ENCODE measurements around the gene B3GAT3.
A peak's percentile ranks its signal among the peaks of the same experiment; 100 is the strongest.

The B3GAT3 gene

GRCh38 chr11:62621567-62622470, at the start of gene B3GAT3:
TSS of gene B3GAT3 (minus strand) at chr11:62621986. CDS start at chr11:62621947, 39 bp downstream.
- CTCF ChIA-PET, result interaction anchor here (1.5 kb wide), 1 partner anchor 10 kb away, joined by 5 read pairs; no protein-coding TSS in a partner anchor
- POLR2A ChIA-PET (ENCODE audit: low non-redundant PET), result interaction anchor here (0.6 to 3.1 kb wide), 8 partner anchors 9 to 107 kb away, joined by 3 to 13 read pairs (median 8); partner anchors contain the start of genes C11orf98, CSKMT, MTA2 and ROM1
- TF ChIP-seq, protein P1, sequence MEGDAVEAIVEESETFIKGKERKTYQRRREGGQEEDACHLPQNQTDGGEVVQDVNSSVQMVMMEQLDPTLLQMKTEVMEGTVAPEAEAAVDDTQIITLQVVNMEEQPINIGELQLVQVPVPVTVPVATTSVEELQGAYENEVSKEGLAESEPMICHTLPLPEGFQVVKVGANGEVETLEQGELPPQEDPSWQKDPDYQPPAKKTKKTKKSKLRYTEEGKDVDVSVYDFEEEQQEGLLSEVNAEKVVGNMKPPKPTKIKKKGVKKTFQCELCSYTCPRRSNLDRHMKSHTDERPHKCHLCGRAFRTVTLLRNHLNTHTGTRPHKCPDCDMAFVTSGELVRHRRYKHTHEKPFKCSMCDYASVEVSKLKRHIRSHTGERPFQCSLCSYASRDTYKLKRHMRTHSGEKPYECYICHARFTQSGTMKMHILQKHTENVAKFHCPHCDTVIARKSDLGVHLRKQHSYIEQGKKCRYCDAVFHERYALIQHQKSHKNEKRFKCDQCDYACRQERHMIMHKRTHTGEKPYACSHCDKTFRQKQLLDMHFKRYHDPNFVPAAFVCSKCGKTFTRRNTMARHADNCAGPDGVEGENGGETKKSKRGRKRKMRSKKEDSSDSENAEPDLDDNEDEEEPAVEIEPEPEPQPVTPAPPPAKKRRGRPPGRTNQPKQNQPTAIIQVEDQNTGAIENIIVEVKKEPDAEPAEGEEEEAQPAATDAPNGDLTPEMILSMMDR (conservative IDR thresholded peaks at IDR 0.05; ENCODE audit: low read depth), result no peak
- H3K27ac ChIP-seq, result peak within 1 kb of the TSS; percentile 98
- DNase-seq (ENCODE audit: low spot score), result peak; percentile 99

GRCh38 chr11:62671236-62671607, 49.4 kb upstream of the B3GAT3 start:
- peak overlapping the region; percentile 94 for H3K27ac ChIP-seq
- TF ChIP-seq, protein P1 (conservative IDR thresholded peaks at IDR 0.05; ENCODE audit: low read depth), result no peak
- POLR2A ChIA-PET (ENCODE audit: low non-redundant PET), result interaction anchor here (0.9 to 1.5 kb wide), 2 partner anchors 49 to 97 kb away, joined by 4 to 7 read pairs; partner anchors contain the start of genes B3GAT3 and EEF1G
- no peak for DNase-seq (ENCODE audit: low spot score)
- CTCF ChIA-PET, result interaction anchor here (0.6 kb wide), 1 partner anchor 529 kb away, joined by 4 read pairs; no protein-coding TSS in a partner anchor

- no peak for DNase-seq (ENCODE audit: low spot score)
- peak overlapping the region; percentile 94 for H3K27ac ChIP-seq
- TF ChIP-seq, protein P1 (conservative IDR thresholded peaks at IDR 0.05; ENCODE audit: low read depth), result no peak
- POLR2A ChIA-PET (ENCODE audit: low non-redundant PET), result interaction anchor here (0.7 to 0.8 kb wide), 2 partner anchors 15 to 96 kb away, joined by 3 to 4 read pairs; partner anchors contain the start of gene EEF1G
- CTCF ChIA-PET, result interaction anchor here (0.6 kb wide), 2 partner anchors 24 to 75 kb away, joined by 4 to 6 read pairs; no protein-coding TSS in a partner anchor
Measured at GRCh38 chr11:62669420-62670161, 47.8 kb upstream of the B3GAT3 start.

DNA sequence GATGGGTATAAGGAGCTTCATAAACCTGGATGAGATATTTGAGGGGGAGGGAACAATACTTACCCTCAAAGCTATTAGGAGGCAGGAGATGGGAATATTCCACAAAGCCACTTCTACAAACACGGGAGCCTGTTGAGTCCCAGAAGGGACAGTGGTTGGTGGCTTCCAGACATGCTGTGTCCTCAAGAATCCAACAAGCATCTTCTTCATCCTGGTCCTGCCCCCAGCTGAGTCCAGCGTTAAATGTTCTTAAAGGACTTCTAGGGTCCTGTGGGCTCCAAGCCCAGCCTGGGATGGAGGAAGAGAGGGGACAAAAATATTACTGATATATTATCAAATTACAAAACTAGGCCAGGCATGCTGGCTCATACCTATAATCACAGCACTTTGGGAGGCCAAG, 45.7 kb upstream of the B3GAT3 start:
- peak overlapping the region; percentile 94 for H3K27ac ChIP-seq
- TF ChIP-seq, protein P1 (conservative IDR thresholded peaks at IDR 0.05; ENCODE audit: low read depth), result no peak
- CTCF ChIA-PET, result interaction anchor here (0.6 to 0.7 kb wide), 2 partner anchors 54 to 243 kb away, joined by 3 to 4 read pairs; no protein-coding TSS in a partner anchor
- POLR2A ChIA-PET (ENCODE audit: low non-redundant PET), result no interaction called here
- no peak for DNase-seq (ENCODE audit: low spot score)

GRCh38 chr11:62666259-62666926, 44.6 kb upstream of the B3GAT3 start:
- no peak for DNase-seq (ENCODE audit: low spot score)
- ChIA-PET POLR2A (ENCODE audit: low non-redundant PET) (interaction anchor here (2.1 kb wide), 1 partner anchor 75 kb away, joined by 16 read pairs; the partner anchor contains the start of gene TUT1), CTCF (interaction anchor here (0.7 kb wide), 2 partner anchors 42 to 242 kb away, joined by 3 to 4 read pairs; no protein-coding TSS in a partner anchor)
- peak overlapping the region; percentile 90 for H3K27ac ChIP-seq
- TF ChIP-seq, protein P1 (conservative IDR thresholded peaks at IDR 0.05; ENCODE audit: low read depth), result no peak

Measured in RWPE1 (cell line).